HepG2 (cell line): ENCODE measurements around the gene SUSD4.

Experiments used
- DNMT1 ChIP-seq: sonication (generic); formaldehyde crosslinking; IDR thresholded peaks from 2 replicates; pipeline ENCODE4 v1.5.1; 2020; ENCODE audit warnings: mild to moderate bottlenecking, missing genetic modification reagents
- SP4 ChIP-seq: sonication (generic); formaldehyde crosslinking; IDR thresholded peaks from 2 replicates; pipeline ENCODE4 v1.8.1; 2023; ENCODE audit warnings: mild to moderate bottlenecking, missing genetic modification reagents
- ZKSCAN1 ChIP-seq: fragments of 150-350 bp; IDR thresholded peaks from 2 replicates; pipeline ENCODE4 v1.6.1; 2014; ENCODE audit warnings: low read length
- TF ChIP-seq, protein P1 (sequence below): sonication (generic); formaldehyde crosslinking; IDR thresholded peaks from 2 replicates; pipeline ENCODE4 v1.5.0; 2020; ENCODE audit warnings: missing genetic modification reagents
- TF ChIP-seq, protein P2 (sequence below), 2 experiments: IDR thresholded peaks; 2 replicates each; pipeline ENCODE4 v1.6.1; 2011 to 2012; ENCODE audit warnings: low read length in 2 of 2, borderline replicate concordance in 1 of 2, low read depth in 1 of 2, mild to moderate bottlenecking in 1 of 2, moderate library complexity in 1 of 2
- TF ChIP-seq, protein P3 (sequence below): sonication (generic); formaldehyde crosslinking; IDR thresholded peaks from 2 replicates; pipeline ENCODE4 v1.5.0; 2020; ENCODE audit warnings: mild to moderate bottlenecking, missing genetic modification reagents, moderate library complexity
- TF ChIP-seq, protein P4 (sequence below): sonication (generic); formaldehyde crosslinking; IDR thresholded peaks from 2 replicates; pipeline ENCODE4 v1.8.1; 2023; ENCODE audit warnings: missing genetic modification reagents, inconsistent platforms, borderline replicate concordance

DNA sequence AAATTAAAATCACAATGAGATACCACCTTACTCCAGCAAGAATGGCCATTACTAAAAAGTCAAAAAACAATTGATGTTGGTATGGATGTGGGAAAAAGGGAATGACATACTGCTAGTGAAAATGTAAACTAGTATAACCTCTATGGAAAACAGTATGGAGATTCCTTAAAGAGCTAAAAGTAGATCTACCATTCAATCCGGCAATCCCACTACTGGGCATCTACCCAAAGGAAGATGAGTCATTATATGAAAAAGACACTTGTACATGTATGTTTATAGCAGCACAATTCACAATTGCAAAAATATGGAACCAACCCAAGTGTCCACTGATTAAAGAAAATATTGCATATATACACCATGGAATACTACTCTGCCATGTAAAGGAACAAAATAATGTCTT is 37.2 kb downstream of the SUSD4 start:
- TF ChIP-seq, protein P1, sequence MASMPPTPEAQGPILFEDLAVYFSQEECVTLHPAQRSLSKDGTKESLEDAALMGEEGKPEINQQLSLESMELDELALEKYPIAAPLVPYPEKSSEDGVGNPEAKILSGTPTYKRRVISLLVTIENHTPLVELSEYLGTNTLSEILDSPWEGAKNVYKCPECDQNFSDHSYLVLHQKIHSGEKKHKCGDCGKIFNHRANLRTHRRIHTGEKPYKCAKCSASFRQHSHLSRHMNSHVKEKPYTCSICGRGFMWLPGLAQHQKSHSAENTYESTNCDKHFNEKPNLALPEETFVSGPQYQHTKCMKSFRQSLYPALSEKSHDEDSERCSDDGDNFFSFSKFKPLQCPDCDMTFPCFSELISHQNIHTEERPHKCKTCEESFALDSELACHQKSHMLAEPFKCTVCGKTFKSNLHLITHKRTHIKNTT (CRISPR knock-in tag) = no peak
- no peak for TF ChIP-seq SP4 (CRISPR knock-in tag)
- TF ChIP-seq ZKSCAN1 = no peak
- TF ChIP-seq, protein P2, sequence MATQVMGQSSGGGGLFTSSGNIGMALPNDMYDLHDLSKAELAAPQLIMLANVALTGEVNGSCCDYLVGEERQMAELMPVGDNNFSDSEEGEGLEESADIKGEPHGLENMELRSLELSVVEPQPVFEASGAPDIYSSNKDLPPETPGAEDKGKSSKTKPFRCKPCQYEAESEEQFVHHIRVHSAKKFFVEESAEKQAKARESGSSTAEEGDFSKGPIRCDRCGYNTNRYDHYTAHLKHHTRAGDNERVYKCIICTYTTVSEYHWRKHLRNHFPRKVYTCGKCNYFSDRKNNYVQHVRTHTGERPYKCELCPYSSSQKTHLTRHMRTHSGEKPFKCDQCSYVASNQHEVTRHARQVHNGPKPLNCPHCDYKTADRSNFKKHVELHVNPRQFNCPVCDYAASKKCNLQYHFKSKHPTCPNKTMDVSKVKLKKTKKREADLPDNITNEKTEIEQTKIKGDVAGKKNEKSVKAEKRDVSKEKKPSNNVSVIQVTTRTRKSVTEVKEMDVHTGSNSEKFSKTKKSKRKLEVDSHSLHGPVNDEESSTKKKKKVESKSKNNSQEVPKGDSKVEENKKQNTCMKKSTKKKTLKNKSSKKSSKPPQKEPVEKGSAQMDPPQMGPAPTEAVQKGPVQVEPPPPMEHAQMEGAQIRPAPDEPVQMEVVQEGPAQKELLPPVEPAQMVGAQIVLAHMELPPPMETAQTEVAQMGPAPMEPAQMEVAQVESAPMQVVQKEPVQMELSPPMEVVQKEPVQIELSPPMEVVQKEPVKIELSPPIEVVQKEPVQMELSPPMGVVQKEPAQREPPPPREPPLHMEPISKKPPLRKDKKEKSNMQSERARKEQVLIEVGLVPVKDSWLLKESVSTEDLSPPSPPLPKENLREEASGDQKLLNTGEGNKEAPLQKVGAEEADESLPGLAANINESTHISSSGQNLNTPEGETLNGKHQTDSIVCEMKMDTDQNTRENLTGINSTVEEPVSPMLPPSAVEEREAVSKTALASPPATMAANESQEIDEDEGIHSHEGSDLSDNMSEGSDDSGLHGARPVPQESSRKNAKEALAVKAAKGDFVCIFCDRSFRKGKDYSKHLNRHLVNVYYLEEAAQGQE (IDR thresholded peaks at IDR 0.05; ENCODE audit: borderline replicate concordance in 1 of 2, low read depth in 1 of 2, low read length in 2 of 2) = no peak
- TF ChIP-seq, protein P3, sequence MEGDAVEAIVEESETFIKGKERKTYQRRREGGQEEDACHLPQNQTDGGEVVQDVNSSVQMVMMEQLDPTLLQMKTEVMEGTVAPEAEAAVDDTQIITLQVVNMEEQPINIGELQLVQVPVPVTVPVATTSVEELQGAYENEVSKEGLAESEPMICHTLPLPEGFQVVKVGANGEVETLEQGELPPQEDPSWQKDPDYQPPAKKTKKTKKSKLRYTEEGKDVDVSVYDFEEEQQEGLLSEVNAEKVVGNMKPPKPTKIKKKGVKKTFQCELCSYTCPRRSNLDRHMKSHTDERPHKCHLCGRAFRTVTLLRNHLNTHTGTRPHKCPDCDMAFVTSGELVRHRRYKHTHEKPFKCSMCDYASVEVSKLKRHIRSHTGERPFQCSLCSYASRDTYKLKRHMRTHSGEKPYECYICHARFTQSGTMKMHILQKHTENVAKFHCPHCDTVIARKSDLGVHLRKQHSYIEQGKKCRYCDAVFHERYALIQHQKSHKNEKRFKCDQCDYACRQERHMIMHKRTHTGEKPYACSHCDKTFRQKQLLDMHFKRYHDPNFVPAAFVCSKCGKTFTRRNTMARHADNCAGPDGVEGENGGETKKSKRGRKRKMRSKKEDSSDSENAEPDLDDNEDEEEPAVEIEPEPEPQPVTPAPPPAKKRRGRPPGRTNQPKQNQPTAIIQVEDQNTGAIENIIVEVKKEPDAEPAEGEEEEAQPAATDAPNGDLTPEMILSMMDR (CRISPR knock-in tag) = no peak
- no peak for TF ChIP-seq DNMT1 (CRISPR knock-in tag)
- TF ChIP-seq, protein P4, sequence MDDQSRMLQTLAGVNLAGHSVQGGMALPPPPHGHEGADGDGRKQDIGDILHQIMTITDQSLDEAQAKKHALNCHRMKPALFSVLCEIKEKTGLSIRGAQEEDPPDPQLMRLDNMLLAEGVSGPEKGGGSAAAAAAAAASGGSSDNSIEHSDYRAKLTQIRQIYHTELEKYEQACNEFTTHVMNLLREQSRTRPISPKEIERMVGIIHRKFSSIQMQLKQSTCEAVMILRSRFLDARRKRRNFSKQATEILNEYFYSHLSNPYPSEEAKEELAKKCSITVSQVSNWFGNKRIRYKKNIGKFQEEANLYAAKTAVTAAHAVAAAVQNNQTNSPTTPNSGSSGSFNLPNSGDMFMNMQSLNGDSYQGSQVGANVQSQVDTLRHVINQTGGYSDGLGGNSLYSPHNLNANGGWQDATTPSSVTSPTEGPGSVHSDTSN (CRISPR knock-in tag) = no peak
